Caco-2 (cell line): Measurements from ENCODE around the gene FBXL20. TPM values are rescaled to one million over a fixed set of nuclear protein-coding genes. Genes with fewer than 3 reads are reported as not detected.

ENCODE experiments used
- BruUV-seq: library from RNA; stranded (reverse); fragments of 400-500 nt; replicated peaks from 2 replicates; lab custom pipeline; 2021; lab: Mats Ljungman, UMichigan
- CTCF ChIA-PET: fragments of 300-600 bp; sonication (Branson Sonifier 250); formaldehyde crosslinking; loops from one replicate; lab custom pipeline; 2022; ENCODE audit warnings: antibody characterized with exemption; lab: Charles Lee
- POLR2A ChIA-PET: fragments of 300-600 bp; sonication (Branson Sonifier 250); formaldehyde crosslinking; loops from one replicate; lab custom pipeline; 2022; ENCODE audit warnings: antibody characterized with exemption; lab: Charles Lee
- DNase-seq, 2 experiments: peaks; one replicate each; pipeline versions ENCODE4 v3.0.0 to v3.0.0-alpha.2; 2020 to 2022
- H3K27me3 ChIP-seq: replicated peaks from 2 replicates; pipeline ENCODE4 v1.6.0; 2011; ENCODE audit warnings: low read length; ENCODE audit not compliant: control insufficient read depth, insufficient read depth
- H3K36me3 ChIP-seq: 2 replicates; pipeline ENCODE4 v1.5.1; 2011; ENCODE audit warnings: low read length; ENCODE audit not compliant: control insufficient read depth, insufficient read depth
- H3K4me1 ChIP-seq: fragments of 250-450 bp; sonication (Bioruptor Pico); 2 replicates; pipeline ENCODE4 v1.5.1; 2020; ENCODE audit warnings: mild to moderate bottlenecking
- H3K4me3 ChIP-seq: 2 replicates; pipeline ENCODE4 v1.5.1; 2011; ENCODE audit warnings: low read depth, mild to moderate bottlenecking, control low read depth, low read length
- H3K9me3 ChIP-seq: fragments of 250-450 bp; sonication (Bioruptor Pico); 2 replicates; pipeline ENCODE4 v1.5.1; 2020; ENCODE audit warnings: mild to moderate bottlenecking, moderate library complexity
- H3K27ac Mint-ChIP-seq: one replicate; pipeline ENCODE4 v1.8.0; 2022; ENCODE audit warnings: mixed read lengths; ENCODE audit not compliant: unreplicated experiment
- H3K27me3 Mint-ChIP-seq: one replicate; pipeline ENCODE4 v1.8.0; 2022; ENCODE audit warnings: mixed read lengths; ENCODE audit not compliant: insufficient read depth, unreplicated experiment
- H3K36me3 Mint-ChIP-seq: one replicate; pipeline ENCODE4 v1.8.0; 2022; ENCODE audit warnings: mild to moderate bottlenecking, mixed read lengths; ENCODE audit not compliant: insufficient read depth, unreplicated experiment
- H3K4me1 Mint-ChIP-seq: one replicate; pipeline ENCODE4 v1.8.0; 2022; ENCODE audit warnings: low read depth, mixed read lengths; ENCODE audit not compliant: unreplicated experiment
- H3K4me3 Mint-ChIP-seq: one replicate; pipeline ENCODE4 v1.8.0; 2022; ENCODE audit warnings: mild to moderate bottlenecking, moderate library complexity, mixed read lengths; ENCODE audit not compliant: unreplicated experiment
- H3K9me3 Mint-ChIP-seq: one replicate; pipeline ENCODE4 v1.8.0; 2022; ENCODE audit warnings: mixed read lengths; ENCODE audit not compliant: unreplicated experiment
- intact Hi-C: fragments of 100-400 bp; cut with micrococcal nuclease; formaldehyde crosslinking; loops from one replicate; pipeline ENCODE4 v1.10.0; 2022; ENCODE audit not compliant: unreplicated experiment
- total RNA-seq: library from RNA; stranded (reverse); gene quantifications from 2 replicates; pipeline ENCODE4 v1.2.3, GENCODE V29; 2022
- TF ChIP-seq, protein P1 (sequence below), 2 experiments: fragments of 200-600 bp in 1 of 2; IDR thresholded peaks; 1 replicate in 1 of 2; 2 replicates in 1 of 2; pipeline versions ENCODE4 v1.5.1 to v1.8.0; 2011 to 2022; ENCODE audit warnings: antibody characterized with exemption in 1 of 2, control low read depth in 1 of 2, inconsistent platforms in 1 of 2, low read depth in 1 of 2, low read length in 1 of 2, mild to moderate bottlenecking in 1 of 2, moderate library complexity in 1 of 2; ENCODE audit not compliant: insufficient read depth in 1 of 2, severe bottlenecking in 1 of 2, unreplicated experiment in 1 of 2

Gene FBXL20
- total RNA-seq, 1 experiment from 2014 or later: 12.6 TPM

GRCh38 chr17:39237586-39237985 is 163.8 kb downstream of the FBXL20 start:
- H3K9me3 ChIP-seq: no peaks in the 10 kb centered on the region
- H3K27ac Mint-ChIP-seq: no peak overlapping the region
- DNase-seq: no peak
- no peaks in the 10 kb centered on the region for H3K4me1 ChIP-seq
- H3K27me3 Mint-ChIP-seq: no peaks in the 10 kb centered on the region
- no peak overlapping the region for H3K4me3 ChIP-seq
- H3K4me3 Mint-ChIP-seq: no peak overlapping the region
- H3K36me3 ChIP-seq: no peaks in the 10 kb centered on the region
- TF ChIP-seq, protein P1, sequence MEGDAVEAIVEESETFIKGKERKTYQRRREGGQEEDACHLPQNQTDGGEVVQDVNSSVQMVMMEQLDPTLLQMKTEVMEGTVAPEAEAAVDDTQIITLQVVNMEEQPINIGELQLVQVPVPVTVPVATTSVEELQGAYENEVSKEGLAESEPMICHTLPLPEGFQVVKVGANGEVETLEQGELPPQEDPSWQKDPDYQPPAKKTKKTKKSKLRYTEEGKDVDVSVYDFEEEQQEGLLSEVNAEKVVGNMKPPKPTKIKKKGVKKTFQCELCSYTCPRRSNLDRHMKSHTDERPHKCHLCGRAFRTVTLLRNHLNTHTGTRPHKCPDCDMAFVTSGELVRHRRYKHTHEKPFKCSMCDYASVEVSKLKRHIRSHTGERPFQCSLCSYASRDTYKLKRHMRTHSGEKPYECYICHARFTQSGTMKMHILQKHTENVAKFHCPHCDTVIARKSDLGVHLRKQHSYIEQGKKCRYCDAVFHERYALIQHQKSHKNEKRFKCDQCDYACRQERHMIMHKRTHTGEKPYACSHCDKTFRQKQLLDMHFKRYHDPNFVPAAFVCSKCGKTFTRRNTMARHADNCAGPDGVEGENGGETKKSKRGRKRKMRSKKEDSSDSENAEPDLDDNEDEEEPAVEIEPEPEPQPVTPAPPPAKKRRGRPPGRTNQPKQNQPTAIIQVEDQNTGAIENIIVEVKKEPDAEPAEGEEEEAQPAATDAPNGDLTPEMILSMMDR (IDR thresholded peaks at IDR 0.05; ENCODE audit: insufficient read depth in 1 of 2, low read depth in 1 of 2, low read length in 1 of 2, severe bottlenecking in 1 of 2, unreplicated experiment in 1 of 2): no peak
- H3K36me3 Mint-ChIP-seq: no peaks in the 10 kb centered on the region
- ChIA-PET CTCF (interaction anchor here (1.0 to 1.3 kb wide), 6 partner anchors 12 to 73 kb away, joined by 3 to 8 read pairs (median 4); partner anchors contain the start of gene STAC2), POLR2A (no interaction called here)
- no peaks in the 10 kb centered on the region for H3K9me3 Mint-ChIP-seq
- intact Hi-C loops: no loop called here
- no peaks in the 10 kb centered on the region for H3K27me3 ChIP-seq
- no peaks in the 10 kb centered on the region for H3K4me1 Mint-ChIP-seq
- no TSS peak for BruUV-seq

- Histone ChIP-seq H3K36me3 (no peaks in the 10 kb centered on the region), H3K27me3 (no peaks in the 10 kb centered on the region), H3K9me3 (no peaks in the 10 kb centered on the region), H3K4me1 (no peaks in the 10 kb centered on the region), H3K4me3 (no peak overlapping the region)
- POLR2A ChIA-PET: no interaction called here
- intact Hi-C loops: no loop called here
- no peak for DNase-seq
- Mint-ChIP-seq H3K36me3 (no peaks in the 10 kb centered on the region), H3K27ac (no peak overlapping the region), H3K4me1 (no peaks in the 10 kb centered on the region), H3K9me3 (no peaks in the 10 kb centered on the region), H3K4me3 (no peak overlapping the region), H3K27me3 (peaks cover 3% of the 10 kb centered on the region)
- CTCF ChIA-PET: interaction anchor here (0.9 to 3.9 kb wide), 6 partner anchors 7 to 84 kb away, joined by 3 to 27 read pairs (median 4); partner anchors contain the start of gene STAC2
- BruUV-seq: no TSS peak
- TF ChIP-seq, protein P1 (IDR thresholded peaks at IDR 0.05; ENCODE audit: insufficient read depth in 1 of 2, low read depth in 1 of 2, low read length in 1 of 2, severe bottlenecking in 1 of 2, unreplicated experiment in 1 of 2): no peak
Measured at GRCh38 chr17:39236981-39237441, 164.4 kb downstream of the FBXL20 start.

DNA sequence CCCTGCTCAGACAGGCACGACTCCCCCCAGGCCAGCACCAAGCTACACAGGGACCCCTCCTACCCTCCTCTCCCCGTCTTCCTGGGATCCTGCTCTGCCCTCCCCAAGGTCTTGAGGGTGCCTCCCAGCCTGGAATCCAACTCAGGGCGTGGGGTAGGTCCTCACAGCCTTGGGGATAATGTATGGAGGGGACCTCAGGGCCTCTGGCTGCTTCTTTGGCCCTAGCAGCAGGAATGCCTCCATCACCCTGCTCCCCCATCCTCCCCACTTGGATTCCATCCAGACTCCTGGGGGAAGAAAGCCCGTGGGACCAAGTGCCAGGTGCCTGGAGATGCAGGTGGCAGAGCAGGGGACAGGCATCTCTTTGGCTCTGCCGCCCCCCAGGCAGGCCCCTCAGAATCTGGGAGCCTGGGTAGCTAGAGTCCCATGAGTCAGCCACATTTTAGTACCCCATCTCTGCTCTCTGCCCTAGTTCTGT is 164.9 kb downstream of the FBXL20 start:
- Histone ChIP-seq H3K4me1 (no peaks in the 10 kb centered on the region), H3K27me3 (no peaks in the 10 kb centered on the region), H3K4me3 (no peak overlapping the region), H3K9me3 (no peaks in the 10 kb centered on the region), H3K36me3 (no peaks in the 10 kb centered on the region)
- Mint-ChIP-seq H3K4me3 (no peak overlapping the region), H3K27me3 (peaks cover 3% of the 10 kb centered on the region), H3K4me1 (no peaks in the 10 kb centered on the region), H3K36me3 (no peaks in the 10 kb centered on the region), H3K9me3 (no peaks in the 10 kb centered on the region), H3K27ac (no peak overlapping the region)
- DNase-seq: no peak
- intact Hi-C loops: no loop called here
- ChIA-PET POLR2A (no interaction called here), CTCF (interaction anchor here (0.6 to 3.9 kb wide), 12 partner anchors 8 to 308 kb away, joined by 3 to 27 read pairs (median 5); partner anchors contain the start of genes RPL19 and STAC2)
- TF ChIP-seq, protein P1 (IDR thresholded peaks at IDR 0.05; ENCODE audit: insufficient read depth in 1 of 2, low read depth in 1 of 2, low read length in 1 of 2, severe bottlenecking in 1 of 2, unreplicated experiment in 1 of 2): no peak
- BruUV-seq: no TSS peak
